ENCODE data around the gene EPB41L4A. TPM values are rescaled to one million over a fixed set of nuclear protein-coding genes. Genes with fewer than 3 reads are reported as not detected.
"Not testable (repeated sequence)": the region's sequence is repeated elsewhere in the genome, so short reads cannot be mapped to it uniquely, and the experiment has no call there.

EPB41L4A gene
- polyA plus RNA-seq, 1 donor (not counting 4 experiments of a cell fraction or from before 2014, with no cell fraction given), result 3.5 TPM

DNA sequence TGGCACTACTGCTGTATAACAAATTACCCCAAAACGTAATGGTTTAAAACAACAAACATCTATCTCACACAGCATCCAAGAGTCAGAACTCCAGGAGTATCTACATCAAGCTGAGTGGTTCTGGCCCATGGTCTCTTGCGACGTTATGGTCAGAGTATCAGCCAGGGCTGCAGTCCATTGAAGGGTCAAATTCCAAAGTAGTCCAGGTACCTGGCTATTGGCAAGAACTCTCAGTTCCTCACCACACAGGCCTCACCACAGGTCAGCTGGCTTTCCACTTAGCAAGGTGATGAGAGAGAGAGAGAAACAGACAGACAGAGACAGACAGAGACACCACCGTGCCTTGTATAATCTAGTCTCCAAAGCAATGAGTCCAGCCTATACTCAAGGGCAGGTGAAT is 22.6 kb downstream of the EPB41L4A start:
- Histone ChIP-seq H3K4me1 (ENCODE audit: control insufficient read depth, extremely low read depth, insufficient read depth, low read length) (no peaks in the 10 kb centered on the region), H3K27ac (ENCODE audit: control insufficient read depth, insufficient read depth, low read length) (no peak overlapping the region), H3K4me2 (ENCODE audit: control insufficient read depth, extremely low read depth, insufficient read depth, low read depth, low read length) (no peak overlapping the region), H3K9me3 (ENCODE audit: control insufficient read depth, low read depth, low read length) (no peaks in the 10 kb centered on the region), H3K27me3 (ENCODE audit: control insufficient read depth, extremely low read depth, insufficient read depth, low read length) (no peaks in the 10 kb centered on the region), H3K4me3 (ENCODE audit: control insufficient read depth in 2 of 3, extremely low read depth in 1 of 3, insufficient read depth in 2 of 3, low read depth in 1 of 3, low read length in 3 of 3) (no peak overlapping the region), H2AFZ (ENCODE audit: control insufficient read depth, low read length) (no peak overlapping the region), H3K36me3 (ENCODE audit: control insufficient read depth in 2 of 2, extremely low read depth in 1 of 2, insufficient read depth in 2 of 2, low read length in 2 of 2) (no peaks in the 10 kb centered on the region), H3K9me1 (ENCODE audit: control insufficient read depth, extremely low read depth, insufficient read depth, low read length) (no peaks in the 10 kb centered on the region), H3K9ac (ENCODE audit: control insufficient read depth, extremely low read depth, insufficient read depth, low read length) (no peak overlapping the region), H4K20me1 (ENCODE audit: control insufficient read depth, extremely low read depth, insufficient read depth, low read length) (no peaks in the 10 kb centered on the region), H3K79me2 (ENCODE audit: control insufficient read depth, insufficient read depth, low read length) (no peaks in the 10 kb centered on the region)
- FAIRE-seq (no peak), DNase-seq (ENCODE audit: low read depth, low spot score) (no peak)
- no peak for TF ChIP-seq EZH2 (IDR thresholded peaks at IDR 0.05; ENCODE audit: low read length)
- TF ChIP-seq, protein P1, sequence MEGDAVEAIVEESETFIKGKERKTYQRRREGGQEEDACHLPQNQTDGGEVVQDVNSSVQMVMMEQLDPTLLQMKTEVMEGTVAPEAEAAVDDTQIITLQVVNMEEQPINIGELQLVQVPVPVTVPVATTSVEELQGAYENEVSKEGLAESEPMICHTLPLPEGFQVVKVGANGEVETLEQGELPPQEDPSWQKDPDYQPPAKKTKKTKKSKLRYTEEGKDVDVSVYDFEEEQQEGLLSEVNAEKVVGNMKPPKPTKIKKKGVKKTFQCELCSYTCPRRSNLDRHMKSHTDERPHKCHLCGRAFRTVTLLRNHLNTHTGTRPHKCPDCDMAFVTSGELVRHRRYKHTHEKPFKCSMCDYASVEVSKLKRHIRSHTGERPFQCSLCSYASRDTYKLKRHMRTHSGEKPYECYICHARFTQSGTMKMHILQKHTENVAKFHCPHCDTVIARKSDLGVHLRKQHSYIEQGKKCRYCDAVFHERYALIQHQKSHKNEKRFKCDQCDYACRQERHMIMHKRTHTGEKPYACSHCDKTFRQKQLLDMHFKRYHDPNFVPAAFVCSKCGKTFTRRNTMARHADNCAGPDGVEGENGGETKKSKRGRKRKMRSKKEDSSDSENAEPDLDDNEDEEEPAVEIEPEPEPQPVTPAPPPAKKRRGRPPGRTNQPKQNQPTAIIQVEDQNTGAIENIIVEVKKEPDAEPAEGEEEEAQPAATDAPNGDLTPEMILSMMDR (optimal IDR thresholded peaks at IDR 0.05 in 1 of 3, IDR thresholded peaks at IDR 0.05 in 1 of 3, conservative IDR thresholded peaks at IDR 0.05 in 1 of 3; ENCODE audit: extremely low read depth in 1 of 3, insufficient read depth in 2 of 3, low read length in 3 of 3), result no peak
- dilution Hi-C loops (cut with MboI; ENCODE audit: extremely low pct_ligation_motif_present, low sequenced_read_pairs), result no loop called here

DNA sequence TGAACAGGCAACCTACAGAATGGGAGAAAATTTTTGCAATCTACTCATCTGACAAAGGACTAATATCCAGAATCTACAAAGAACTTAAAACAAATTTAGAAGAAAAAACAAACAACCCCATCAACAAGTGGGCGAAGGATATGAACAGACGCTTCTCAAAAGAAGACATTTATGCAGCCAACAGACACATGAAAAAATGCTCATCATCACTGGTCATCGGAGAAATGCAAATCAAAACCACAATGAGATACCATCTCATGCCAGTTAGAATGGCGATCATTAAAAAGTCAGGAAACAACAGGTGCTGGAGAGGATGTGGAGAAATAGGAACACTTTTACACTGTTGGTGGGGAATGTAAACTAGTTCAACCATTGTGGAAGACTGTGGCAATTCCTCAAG is 23.8 kb downstream of the EPB41L4A start:
- H3K27me3 ChIP-seq (ENCODE audit: control insufficient read depth, extremely low read depth, insufficient read depth, low read length); H3K9me3 ChIP-seq (ENCODE audit: control insufficient read depth, low read depth, low read length); H3K4me2 ChIP-seq (ENCODE audit: control insufficient read depth, extremely low read depth, insufficient read depth, low read depth, low read length); H4K20me1 ChIP-seq (ENCODE audit: control insufficient read depth, extremely low read depth, insufficient read depth, low read length); dilution Hi-C loops (cut with MboI; ENCODE audit: extremely low pct_ligation_motif_present, low sequenced_read_pairs); DNase-seq (ENCODE audit: low read depth, low spot score); H3K27ac ChIP-seq (ENCODE audit: control insufficient read depth, insufficient read depth, low read length); FAIRE-seq; H3K9me1 ChIP-seq (ENCODE audit: control insufficient read depth, extremely low read depth, insufficient read depth, low read length); H3K36me3 ChIP-seq (ENCODE audit: control insufficient read depth in 2 of 2, extremely low read depth in 1 of 2, insufficient read depth in 2 of 2, low read length in 2 of 2); H2AFZ ChIP-seq (ENCODE audit: control insufficient read depth, low read length); H3K79me2 ChIP-seq (ENCODE audit: control insufficient read depth, insufficient read depth, low read length); H3K4me3 ChIP-seq (ENCODE audit: control insufficient read depth in 2 of 3, extremely low read depth in 1 of 3, insufficient read depth in 2 of 3, low read depth in 1 of 3, low read length in 3 of 3); H3K9ac ChIP-seq (ENCODE audit: control insufficient read depth, extremely low read depth, insufficient read depth, low read length); H3K4me1 ChIP-seq (ENCODE audit: control insufficient read depth, extremely low read depth, insufficient read depth, low read length): not testable (repeated sequence)

DNA sequence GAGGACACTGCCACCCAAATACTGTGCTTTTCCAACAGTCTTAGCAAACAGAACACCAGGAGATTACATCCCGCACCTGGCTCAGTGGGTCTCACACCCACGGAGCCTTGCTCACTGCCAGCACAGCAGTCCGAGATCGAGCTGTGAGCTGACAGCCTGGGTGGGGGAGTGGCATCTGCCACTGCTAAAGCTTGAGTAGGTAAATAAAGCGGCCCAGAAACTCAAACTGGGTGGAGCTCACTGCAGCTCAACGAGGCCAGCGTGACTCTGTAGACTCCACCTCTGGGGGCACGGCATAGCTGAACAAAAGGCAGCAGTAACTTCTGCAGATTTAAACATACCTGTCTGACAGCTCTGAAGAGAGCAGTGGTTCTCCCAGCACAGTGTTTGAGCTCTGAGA is 28.8 kb downstream of the EPB41L4A start:
- TF ChIP-seq, protein P1 (optimal IDR thresholded peaks at IDR 0.05 in 1 of 3, IDR thresholded peaks at IDR 0.05 in 1 of 3, conservative IDR thresholded peaks at IDR 0.05 in 1 of 3; ENCODE audit: extremely low read depth in 1 of 3, insufficient read depth in 2 of 3, low read length in 3 of 3), result no peak
- no peak for TF ChIP-seq EZH2 (IDR thresholded peaks at IDR 0.05; ENCODE audit: low read length)
- Histone ChIP-seq H3K4me1 (ENCODE audit: control insufficient read depth, extremely low read depth, insufficient read depth, low read length) (peaks cover 5% of the 10 kb centered on the region), H4K20me1 (ENCODE audit: control insufficient read depth, extremely low read depth, insufficient read depth, low read length) (no peaks in the 10 kb centered on the region), H2AFZ (ENCODE audit: control insufficient read depth, low read length) (peak overlapping the region; percentile 71), H3K9me1 (ENCODE audit: control insufficient read depth, extremely low read depth, insufficient read depth, low read length) (no peaks in the 10 kb centered on the region), H3K4me3 (ENCODE audit: control insufficient read depth in 2 of 3, extremely low read depth in 1 of 3, insufficient read depth in 2 of 3, low read depth in 1 of 3, low read length in 3 of 3) (peak overlapping the region in 1 of 3 experiments; percentile 32), H3K27ac (ENCODE audit: control insufficient read depth, insufficient read depth, low read length) (no peak overlapping the region), H3K9me3 (ENCODE audit: control insufficient read depth, low read depth, low read length) (no peaks in the 10 kb centered on the region), H3K27me3 (ENCODE audit: control insufficient read depth, extremely low read depth, insufficient read depth, low read length) (no peaks in the 10 kb centered on the region), H3K79me2 (ENCODE audit: control insufficient read depth, insufficient read depth, low read length) (no peaks in the 10 kb centered on the region), H3K4me2 (ENCODE audit: control insufficient read depth, extremely low read depth, insufficient read depth, low read depth, low read length) (peak overlapping the region; percentile 75), H3K36me3 (ENCODE audit: control insufficient read depth in 2 of 2, extremely low read depth in 1 of 2, insufficient read depth in 2 of 2, low read length in 2 of 2) (no peaks in the 10 kb centered on the region), H3K9ac (ENCODE audit: control insufficient read depth, extremely low read depth, insufficient read depth, low read length) (no peak overlapping the region)
- no peak for DNase-seq (ENCODE audit: low read depth, low spot score)
- dilution Hi-C loops (cut with MboI; ENCODE audit: extremely low pct_ligation_motif_present, low sequenced_read_pairs), result no loop called here
- FAIRE-seq, result no peak

Data from keratinocyte (primary cell).